NCI-H82 (cell line): ENCODE data around the gene NOL12.
A peak's percentile ranks its signal among the peaks of the same experiment; 100 is the strongest.

ENCODE experiments used
- DNase-seq: peaks from one replicate; lab custom pipeline; 2025; lab: John Stamatoyannopoulos, UW

The NOL12 gene

GRCh38 chr22:37659066-37659896 lies 26.9 kb upstream of the NOL12 start:
- peak; percentile 41 for DNase-seq

DNA sequence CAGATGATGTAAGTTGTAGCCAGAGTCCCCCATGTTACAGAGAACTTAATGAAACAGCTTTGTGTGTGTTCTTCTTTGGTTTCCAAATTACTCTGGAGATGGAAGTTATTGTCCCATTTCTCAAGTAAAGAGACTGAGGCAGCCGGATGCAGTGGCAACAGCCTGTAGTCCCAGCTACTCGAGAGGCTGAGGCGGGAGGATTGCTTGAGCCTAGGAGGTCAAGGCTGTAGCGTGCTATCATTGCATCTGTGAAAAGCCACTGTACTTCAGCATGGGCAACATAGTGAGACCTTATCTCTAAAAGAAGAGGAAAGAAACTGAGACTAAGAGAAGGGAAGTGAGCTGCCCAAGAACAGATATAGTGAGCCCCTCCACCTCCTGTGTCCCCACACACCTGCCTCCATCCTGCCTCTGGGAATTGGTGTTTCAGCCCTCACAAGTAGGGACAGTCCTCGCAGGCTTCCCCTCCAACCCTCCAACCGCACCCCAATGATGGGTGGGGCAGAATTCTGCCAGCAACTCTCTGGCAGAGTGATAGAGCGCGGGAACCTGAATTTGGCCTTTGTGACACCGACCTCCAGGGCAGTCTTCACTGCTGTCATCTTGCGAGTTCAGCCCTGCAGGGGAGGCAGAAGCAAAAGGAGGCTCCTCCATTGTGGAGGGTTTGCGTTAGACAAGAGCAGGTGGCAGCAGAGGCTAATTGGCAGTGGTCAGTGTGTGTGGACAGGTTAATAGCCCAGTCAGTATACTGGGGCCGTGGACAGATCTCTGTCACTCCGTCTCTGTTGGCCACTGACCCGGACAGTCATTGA lies 26.0 kb upstream of the NOL12 start:
- DNase-seq: no peak

DNA sequence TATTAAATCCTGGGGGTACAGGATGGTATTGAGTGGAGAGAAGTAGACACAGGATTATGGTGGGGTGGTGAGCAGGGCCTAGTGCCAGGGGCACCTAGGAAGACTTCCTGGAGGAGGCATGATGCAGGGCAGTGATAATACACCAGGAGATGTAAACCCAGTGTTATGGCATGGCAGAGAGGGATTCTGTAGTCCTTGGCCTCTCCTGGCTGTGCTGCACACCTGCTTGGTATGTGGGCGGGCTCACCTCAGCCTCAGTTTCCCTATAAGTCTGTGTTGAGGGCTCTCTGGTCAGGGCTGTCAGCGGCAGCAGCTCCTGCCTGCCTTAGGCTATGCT lies 25.5 kb upstream of the NOL12 start:
- DNase-seq: no peak

- peak; percentile 78 for DNase-seq
These were observed 24.8 kb upstream of the NOL12 start for GRCh38 chr22:37661160-37661924.

GRCh38 chr22:37662039-37662438 lies 24.1 kb upstream of the NOL12 start:
- no peak for DNase-seq

DNA sequence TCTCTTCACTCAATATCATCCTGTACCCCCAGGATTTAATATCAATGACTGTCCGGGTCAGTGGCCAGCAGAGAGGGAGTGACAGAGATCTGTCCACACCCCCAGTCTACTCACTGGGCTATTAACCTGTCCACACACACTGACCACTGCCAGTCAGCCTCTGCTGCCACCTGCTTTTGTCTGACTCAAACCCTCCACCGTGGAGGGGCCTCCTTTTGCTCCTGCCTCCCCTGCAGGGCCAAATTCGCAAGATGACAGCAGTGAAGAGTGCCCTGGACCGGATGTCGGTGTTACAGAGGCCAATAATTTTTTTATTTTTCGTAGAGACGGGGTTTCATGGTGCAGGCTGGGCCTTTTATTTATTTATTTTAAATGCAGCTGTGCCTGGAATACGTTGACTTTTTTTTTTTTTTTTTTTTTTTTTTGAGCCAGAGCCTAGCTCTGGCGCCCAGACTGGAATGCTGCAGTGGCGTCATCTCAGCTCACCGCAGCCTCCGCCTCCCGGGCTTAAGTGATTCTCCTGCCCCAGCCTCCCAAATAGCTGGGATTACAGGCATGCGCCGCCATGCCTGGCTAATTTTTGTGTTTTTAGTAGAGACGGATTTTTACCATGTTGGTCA lies 22.5 kb upstream of the NOL12 start:
- no peak for DNase-seq

DNA sequence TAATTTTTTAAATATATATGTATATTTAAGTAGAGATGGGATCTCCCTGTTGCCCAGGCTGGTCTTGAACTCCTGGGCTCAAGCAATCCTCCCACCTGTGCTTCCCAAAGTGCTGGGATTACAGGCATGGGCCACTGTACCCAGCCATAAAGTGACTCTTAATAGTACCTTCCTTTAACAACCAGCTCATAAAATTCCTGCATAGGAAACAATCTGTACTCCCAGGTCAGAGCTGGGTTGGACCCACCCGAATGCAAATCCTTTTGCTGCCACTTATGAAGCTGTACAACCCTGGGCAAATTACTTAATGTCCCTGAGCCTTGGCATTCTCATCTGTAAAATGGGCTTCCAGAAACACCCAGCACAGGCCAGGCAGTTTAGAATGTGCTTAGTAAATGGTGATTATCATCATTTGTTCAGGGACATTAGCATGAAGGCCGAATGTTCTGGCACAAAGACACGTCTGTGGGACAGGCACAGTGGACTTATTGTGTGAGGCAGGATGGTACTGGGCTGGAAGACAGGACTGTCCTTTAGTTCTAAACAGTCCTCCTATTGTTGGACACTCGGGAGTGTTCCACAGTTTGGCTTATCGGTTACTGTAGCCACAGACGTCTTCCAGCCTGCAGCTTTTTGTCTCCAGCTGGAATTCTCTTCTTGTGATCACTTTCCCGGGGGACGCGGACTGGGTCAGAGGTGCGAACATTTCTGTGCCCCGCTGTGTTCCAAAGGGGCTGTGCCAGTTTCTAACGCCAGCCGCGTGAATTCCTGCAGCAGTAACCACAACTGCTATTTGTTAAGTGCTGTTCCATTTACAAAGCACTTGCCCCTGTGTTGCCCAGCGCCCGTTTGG lies 21.7 kb upstream of the NOL12 start:
- no peak for DNase-seq

GRCh38 chr22:37665487-37665886 lies 20.7 kb upstream of the NOL12 start:
- DNase-seq: no peak

GRCh38 chr22:37669586-37669985 lies 16.6 kb upstream of the NOL12 start:
- DNase-seq: no peak

DNA sequence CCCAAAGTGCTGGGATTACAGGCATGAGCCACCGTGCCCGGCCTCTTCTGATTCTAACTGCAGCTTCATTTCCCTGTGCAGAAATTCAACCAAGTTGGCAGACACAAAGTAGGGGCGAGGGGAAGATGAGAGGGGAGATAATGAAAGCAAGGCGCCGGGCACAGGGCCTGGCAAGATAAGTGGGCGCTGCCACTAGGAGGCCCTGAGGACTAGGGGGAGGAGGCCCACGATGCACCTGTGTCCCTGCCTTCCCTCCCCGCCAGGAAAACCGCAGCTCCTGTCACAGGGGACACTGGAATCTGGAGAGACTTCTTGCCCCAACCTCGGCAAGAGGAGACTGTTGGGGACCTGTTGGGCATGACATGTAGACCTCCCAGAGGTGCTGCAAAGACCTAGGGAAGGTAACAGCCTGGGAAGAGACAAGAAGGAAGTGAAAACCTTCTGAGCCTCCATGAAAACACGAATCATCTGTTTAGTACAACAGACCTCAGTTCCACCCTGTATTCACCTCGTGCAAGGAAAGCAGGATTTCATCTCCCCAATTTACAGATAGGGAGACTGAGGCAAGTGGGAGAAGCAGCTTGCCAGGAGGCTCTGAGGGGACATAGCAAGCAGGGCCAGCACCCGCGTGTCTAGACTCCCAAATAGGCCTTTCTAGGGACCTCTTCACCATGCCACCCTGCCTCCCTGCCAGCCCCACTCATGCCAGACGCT lies 13.8 kb upstream of the NOL12 start:
- DNase-seq: no peak

- no peak for DNase-seq
These were observed 13.2 kb upstream of the NOL12 start for GRCh38 chr22:37672920-37673455.

DNA sequence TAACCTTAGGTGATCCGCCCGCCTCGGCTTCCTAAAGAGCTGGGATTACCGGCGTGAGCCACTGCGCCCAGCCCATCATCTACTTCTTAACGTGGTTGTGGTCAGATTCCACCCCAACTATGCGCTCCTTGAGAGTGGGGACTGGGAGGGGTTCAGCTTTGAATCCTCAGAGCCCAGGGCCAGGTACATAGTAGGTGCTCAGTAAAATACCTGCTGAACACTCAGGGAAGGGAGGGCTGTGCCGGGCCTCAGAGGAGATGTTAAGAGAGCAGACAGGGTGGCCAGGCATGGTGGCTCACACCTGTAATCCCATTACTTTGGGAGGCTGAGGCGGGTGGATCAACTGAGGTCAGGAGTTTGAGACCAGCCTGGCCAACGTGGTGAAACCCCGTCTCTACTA lies 11.9 kb upstream of the NOL12 start:
- DNase-seq: no peak

DNA sequence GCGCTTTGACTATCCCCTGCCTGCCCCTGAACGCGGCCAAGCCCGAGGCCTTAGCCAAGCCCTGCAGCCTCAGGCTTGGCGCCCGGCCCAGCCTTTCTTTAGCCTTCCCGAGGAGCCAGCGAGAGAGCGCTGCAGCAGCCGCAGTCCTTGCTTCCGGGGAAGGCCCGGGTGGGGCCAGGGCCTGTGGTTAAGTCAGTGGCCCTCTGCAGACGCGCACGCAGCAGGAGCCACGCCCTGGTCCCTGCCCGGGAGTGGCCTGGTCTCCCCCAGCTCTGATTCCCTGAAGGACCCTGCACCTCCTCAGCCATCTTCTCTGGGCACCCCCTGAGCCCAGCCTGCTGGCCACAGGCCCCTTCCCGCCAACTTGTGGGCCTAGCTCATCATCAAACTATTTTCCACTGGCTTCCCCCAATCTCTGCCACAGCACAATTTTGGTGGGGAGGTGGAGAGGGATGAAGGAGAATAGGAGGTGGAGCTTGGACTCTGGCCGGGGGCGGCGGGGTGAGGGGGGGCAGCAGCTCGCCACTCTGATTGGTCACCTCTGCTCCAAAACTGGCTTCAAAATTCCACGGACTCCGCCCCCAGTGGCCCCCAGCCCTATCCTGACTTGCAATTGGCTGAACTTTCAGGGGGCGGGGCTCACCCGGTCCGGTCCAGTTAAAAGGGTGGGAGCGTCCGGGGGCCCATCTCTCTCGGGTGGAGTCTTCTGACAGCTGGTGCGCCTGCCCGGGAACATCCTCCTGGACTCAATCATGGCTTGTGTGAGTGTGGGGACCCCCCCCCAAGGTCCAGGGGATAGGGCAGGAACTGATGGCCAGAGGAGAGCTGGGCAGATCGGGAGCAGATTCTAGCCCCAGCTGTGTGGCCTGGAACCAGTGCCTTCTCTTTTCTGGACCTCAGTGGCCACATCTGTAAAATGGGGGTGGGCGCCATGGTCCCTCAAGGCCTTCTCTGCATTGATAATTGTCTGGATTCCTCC lies 10.9 kb upstream of the NOL12 start, which contains the start of gene LGALS1:
Gene LGALS1, plus strand, starts transcription at position 686 of the 979 bp plus-strand sequence. Its CDS starts 67 bp downstream, at position 753.
- DNase-seq: peak; percentile 56

DNA sequence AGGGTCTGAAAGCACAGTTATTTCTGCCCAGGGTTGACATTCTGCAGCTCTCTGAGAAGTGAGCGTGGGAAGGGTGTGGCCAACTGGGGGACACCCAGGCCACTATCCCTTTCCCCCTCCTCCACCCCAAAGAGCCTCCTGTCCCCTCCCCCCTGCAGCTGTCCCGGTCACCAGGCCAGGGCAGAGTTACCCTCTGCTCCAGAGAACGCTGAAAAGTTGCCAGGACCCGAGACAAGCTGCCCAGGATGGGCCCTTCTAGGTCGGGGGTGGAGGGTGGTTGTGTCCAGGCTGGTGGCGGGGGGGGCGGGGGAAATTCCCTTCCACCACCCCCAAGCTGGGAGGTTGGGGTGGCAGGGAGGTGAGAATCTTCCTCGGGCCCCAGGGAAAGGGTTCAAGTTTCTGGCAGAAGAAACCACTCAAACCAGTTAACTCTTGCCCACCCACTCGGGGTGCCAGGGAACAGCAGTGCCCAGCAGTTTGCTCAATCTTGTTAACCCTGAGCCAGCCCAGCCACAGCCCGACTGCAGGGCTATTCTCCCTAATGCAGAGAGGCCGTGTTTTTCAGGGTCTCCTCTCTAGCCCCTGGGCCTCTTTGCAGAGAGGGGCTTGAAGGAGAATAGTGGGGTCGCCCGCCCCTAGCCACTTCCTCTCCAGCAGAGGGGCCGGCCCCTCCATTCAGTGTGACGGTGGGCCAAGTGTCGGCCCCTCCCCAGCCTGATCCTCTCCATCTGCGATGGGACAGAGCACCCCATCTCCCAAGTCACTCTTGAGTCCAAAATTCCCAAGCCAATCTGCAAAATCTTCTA lies 10.0 kb upstream of the NOL12 start:
- no peak for DNase-seq

DNA sequence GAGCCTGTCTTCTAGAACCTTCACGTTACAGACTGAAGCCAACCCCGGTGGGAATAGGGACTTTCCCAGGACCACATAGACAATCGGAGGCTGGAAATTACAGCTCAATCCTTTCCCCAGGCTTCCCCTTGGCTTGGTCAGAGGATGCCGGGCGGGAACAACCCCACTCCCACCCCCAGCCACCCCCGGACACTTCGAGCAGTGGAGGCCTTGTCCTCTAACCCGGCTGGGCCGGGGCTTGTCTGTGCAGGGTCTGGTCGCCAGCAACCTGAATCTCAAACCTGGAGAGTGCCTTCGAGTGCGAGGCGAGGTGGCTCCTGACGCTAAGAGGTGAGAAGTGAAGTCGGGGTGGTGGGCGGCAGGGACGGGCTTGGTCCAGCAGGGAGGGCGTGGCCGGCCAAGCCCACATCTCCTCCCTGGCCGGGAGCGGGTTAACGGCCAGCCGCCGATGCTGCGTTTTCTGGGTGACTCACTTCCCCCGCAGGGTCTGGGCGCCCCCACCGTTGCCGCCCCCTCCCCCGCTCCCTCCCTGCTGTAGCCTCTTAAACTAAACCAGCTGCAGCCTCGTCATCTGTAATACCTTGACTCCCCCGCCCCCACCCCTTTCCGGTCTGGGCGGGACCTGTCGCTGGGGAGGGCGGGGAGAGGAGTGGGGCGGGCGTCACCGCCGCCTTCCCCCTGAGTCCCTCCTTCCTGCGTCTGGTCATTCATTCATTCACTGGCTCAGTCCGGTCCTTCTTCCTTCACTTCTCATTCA lies 9.2 kb upstream of the NOL12 start:
- peak; percentile 92 for DNase-seq

GRCh38 chr22:37677493-37677974 lies 8.6 kb upstream of the NOL12 start:
- no peak for DNase-seq

DNA sequence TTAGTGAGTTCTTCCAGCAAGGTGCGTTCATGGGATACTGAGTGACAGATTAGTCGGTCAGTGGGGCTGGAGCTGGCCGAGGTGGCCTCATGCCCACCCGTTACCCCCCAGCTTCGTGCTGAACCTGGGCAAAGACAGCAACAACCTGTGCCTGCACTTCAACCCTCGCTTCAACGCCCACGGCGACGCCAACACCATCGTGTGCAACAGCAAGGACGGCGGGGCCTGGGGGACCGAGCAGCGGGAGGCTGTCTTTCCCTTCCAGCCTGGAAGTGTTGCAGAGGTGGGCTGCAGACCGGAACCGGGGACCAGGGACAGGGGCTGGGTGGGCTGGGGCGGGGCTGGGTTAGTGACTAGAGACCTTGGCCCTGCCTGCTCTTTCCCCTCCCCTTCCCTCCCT lies 7.8 kb upstream of the NOL12 start:
- no peak for DNase-seq
